HTERT RPE-1 (cell line): Measurements from ENCODE around the gene CADPS2.

Experiments
- in situ Hi-C: fragments of 300-500 bp; cut with MboI; formaldehyde crosslinking; loops from 4 replicates; pipeline ENCODE4 v1.14.3; 2020; ENCODE audit warnings: low sequenced_read_pairs

The CADPS2 gene

GRCh38 chr7:122618585-122619189, 267.6 kb downstream of the CADPS2 start:
- in situ Hi-C loops, result no loop called here

GRCh38 chr7:122616951-122617350, 269.3 kb downstream of the CADPS2 start:
- in situ Hi-C loops, result no loop called here

- in situ Hi-C loops, result no loop called here
Observed at GRCh38 chr7:122605929-122606328, 280.3 kb downstream of the CADPS2 start.

- in situ Hi-C loops, result no loop called here
Observed at GRCh38 chr7:122604251-122604650, 282.0 kb downstream of the CADPS2 start.

- in situ Hi-C loops, result no loop called here
Observed at GRCh38 chr7:122602800-122603199, 283.5 kb downstream of the CADPS2 start.

GRCh38 chr7:122600630-122601029, 285.6 kb downstream of the CADPS2 start:
- in situ Hi-C loops, result no loop called here

GRCh38 chr7:122600042-122600441, 286.2 kb downstream of the CADPS2 start:
- in situ Hi-C loops, result no loop called here

- in situ Hi-C loops, result no loop called here
Observed at GRCh38 chr7:122597277-122597676, 289.0 kb downstream of the CADPS2 start.

GRCh38 chr7:122595885-122596284, 290.4 kb downstream of the CADPS2 start:
- in situ Hi-C loops, result no loop called here

GRCh38 chr7:122588621-122589020, 297.6 kb downstream of the CADPS2 start:
- in situ Hi-C loops, result no loop called here

GRCh38 chr7:122584676-122585251, 301.5 kb downstream of the CADPS2 start:
- in situ Hi-C loops, result no loop called here

- in situ Hi-C loops, result no loop called here
Observed at GRCh38 chr7:122578350-122578749, 307.9 kb downstream of the CADPS2 start.

GRCh38 chr7:122577449-122578003, 308.7 kb downstream of the CADPS2 start:
- in situ Hi-C loops, result no loop called here

- in situ Hi-C loops, result no loop called here
Observed at GRCh38 chr7:122572706-122573105, 313.6 kb downstream of the CADPS2 start.

- in situ Hi-C loops, result no loop called here
Observed at GRCh38 chr7:122561326-122561725, 324.9 kb downstream of the CADPS2 start.

- in situ Hi-C loops, result no loop called here
Observed at GRCh38 chr7:122556873-122557542, 329.3 kb downstream of the CADPS2 start.

GRCh38 chr7:122556219-122556618, 330.0 kb downstream of the CADPS2 start:
- in situ Hi-C loops, result no loop called here

- in situ Hi-C loops, result no loop called here
Observed at GRCh38 chr7:122553761-122554160, 332.5 kb downstream of the CADPS2 start.

GRCh38 chr7:122552769-122553168, 333.5 kb downstream of the CADPS2 start:
- in situ Hi-C loops, result no loop called here

GRCh38 chr7:122550545-122550944, 335.7 kb downstream of the CADPS2 start:
- in situ Hi-C loops, result no loop called here

GRCh38 chr7:122549578-122549977, 336.7 kb downstream of the CADPS2 start:
- in situ Hi-C loops, result no loop called here

GRCh38 chr7:122546496-122546895, 339.8 kb downstream of the CADPS2 start:
- in situ Hi-C loops, result no loop called here
